ENCODE results near the gene TLN1.

The TLN1 gene

GRCh38 chr9:35740243-35740642 is 8.2 kb upstream of the TLN1 start:
- Histone ChIP-seq H3K27me3 (ENCODE audit: control insufficient read depth, insufficient read depth, low read length) (no peaks in the 10 kb centered on the region), H3K4me1 (ENCODE audit: control insufficient read depth, insufficient read depth, low read length) (no peaks in the 10 kb centered on the region), H3K9ac (ENCODE audit: low read length) (no peak overlapping the region), H3K4me3 (ENCODE audit: low read depth, low read length) (no peak overlapping the region), H3K9me3 (ENCODE audit: control insufficient read depth, insufficient read depth, low read depth, low read length) (no peaks in the 10 kb centered on the region), H3K36me3 (ENCODE audit: control insufficient read depth, insufficient read depth, low read length) (peaks cover 95% of the 10 kb centered on the region), H3K27ac (ENCODE audit: low read depth, low read length) (no peak overlapping the region)

GRCh38 chr9:35738924-35739323 is 6.9 kb upstream of the TLN1 start:
- Histone ChIP-seq H3K9ac (ENCODE audit: low read length) (no peak overlapping the region), H3K4me3 (ENCODE audit: low read depth, low read length) (no peak overlapping the region), H3K36me3 (ENCODE audit: control insufficient read depth, insufficient read depth, low read length) (peaks cover 95% of the 10 kb centered on the region), H3K4me1 (ENCODE audit: control insufficient read depth, insufficient read depth, low read length) (no peaks in the 10 kb centered on the region), H3K9me3 (ENCODE audit: control insufficient read depth, insufficient read depth, low read depth, low read length) (no peaks in the 10 kb centered on the region), H3K27ac (ENCODE audit: low read depth, low read length) (no peak overlapping the region), H3K27me3 (ENCODE audit: control insufficient read depth, insufficient read depth, low read length) (no peaks in the 10 kb centered on the region)

DNA sequence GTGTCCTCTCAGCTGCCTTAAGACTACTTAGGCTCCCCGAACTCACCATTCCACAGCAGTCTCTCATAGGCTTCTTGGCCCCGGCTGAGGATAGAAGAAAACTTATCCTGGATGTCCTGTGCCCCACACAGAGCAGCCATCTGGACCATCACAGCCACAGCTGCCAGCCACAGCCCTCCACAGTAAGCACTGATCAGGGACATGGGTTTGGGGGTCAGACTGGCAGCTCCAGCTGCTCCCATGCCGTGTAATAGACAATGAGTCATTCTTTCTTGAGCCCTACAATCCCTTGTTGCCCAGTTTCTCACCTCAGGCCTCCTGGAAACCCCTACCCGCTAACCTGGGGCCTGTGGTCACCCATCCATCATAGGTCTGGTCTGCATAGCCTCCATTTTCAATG is 6.2 kb upstream of the TLN1 start:
- H3K9me3 ChIP-seq (ENCODE audit: control insufficient read depth, insufficient read depth, low read depth, low read length), result no peaks in the 10 kb centered on the region
- H3K36me3 ChIP-seq (ENCODE audit: control insufficient read depth, insufficient read depth, low read length), result peaks cover 88% of the 10 kb centered on the region
- no peaks in the 10 kb centered on the region for H3K27me3 ChIP-seq (ENCODE audit: control insufficient read depth, insufficient read depth, low read length)
- 0 out of 2 replicates have a peak, but pooled peaks cover 5% of the 10 kb centered on the region for H3K4me1 ChIP-seq (ENCODE audit: control insufficient read depth, insufficient read depth, low read length)
- no peak overlapping the region for H3K27ac ChIP-seq (ENCODE audit: low read depth, low read length)
- H3K9ac ChIP-seq (ENCODE audit: low read length), result no peak overlapping the region
- no peak overlapping the region for H3K4me3 ChIP-seq (ENCODE audit: low read depth, low read length)

- H3K4me3 ChIP-seq (ENCODE audit: low read depth, low read length), result no peak overlapping the region
- peaks cover 77% of the 10 kb centered on the region for H3K36me3 ChIP-seq (ENCODE audit: control insufficient read depth, insufficient read depth, low read length)
- no peaks in the 10 kb centered on the region for H3K27me3 ChIP-seq (ENCODE audit: control insufficient read depth, insufficient read depth, low read length)
- H3K9ac ChIP-seq (ENCODE audit: low read length), result no peak overlapping the region
- H3K9me3 ChIP-seq (ENCODE audit: control insufficient read depth, insufficient read depth, low read depth, low read length), result no peaks in the 10 kb centered on the region
- H3K27ac ChIP-seq (ENCODE audit: low read depth, low read length), result no peak overlapping the region
- H3K4me1 ChIP-seq (ENCODE audit: control insufficient read depth, insufficient read depth, low read length), result 0 out of 2 replicates have a peak, but pooled peaks cover 5% of the 10 kb centered on the region
These were observed 5.1 kb upstream of the TLN1 start for GRCh38 chr9:35737143-35737542.

DNA sequence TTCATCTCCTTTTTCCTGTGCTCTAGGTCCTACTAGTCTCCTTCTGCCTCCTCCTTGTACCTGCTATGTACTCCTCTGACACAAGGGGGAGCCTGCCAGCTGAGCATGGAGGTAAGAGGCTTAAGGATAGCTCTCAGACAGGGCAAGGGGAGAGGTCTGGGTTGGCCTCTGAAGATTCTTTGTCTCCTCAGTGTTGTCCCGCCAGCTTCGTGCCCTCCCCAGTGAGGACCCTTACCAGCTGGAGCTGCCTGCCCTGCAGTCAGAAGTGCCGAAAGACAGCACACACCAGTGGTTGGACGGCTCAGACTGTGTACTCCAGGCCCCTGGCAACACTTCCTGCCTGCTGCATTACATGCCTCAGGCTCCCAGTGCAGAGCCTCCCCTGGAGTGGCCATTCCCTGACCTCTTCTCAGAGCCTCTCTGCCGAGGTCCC is 4.2 kb upstream of the TLN1 start:
- no peak overlapping the region for H3K9ac ChIP-seq (ENCODE audit: low read length)
- H3K36me3 ChIP-seq (ENCODE audit: control insufficient read depth, insufficient read depth, low read length), result peaks cover 69% of the 10 kb centered on the region
- no peak overlapping the region for H3K27ac ChIP-seq (ENCODE audit: low read depth, low read length)

GRCh38 chr9:35734096-35734495 is 2.1 kb upstream of the TLN1 start:
- H3K27ac ChIP-seq (ENCODE audit: low read depth, low read length), result no peak overlapping the region
- no peaks in the 10 kb centered on the region for H3K9me3 ChIP-seq (ENCODE audit: control insufficient read depth, insufficient read depth, low read depth, low read length)
- peaks cover 25% of the 10 kb centered on the region for H3K4me1 ChIP-seq (ENCODE audit: control insufficient read depth, insufficient read depth, low read length)
- H3K9ac ChIP-seq (ENCODE audit: low read length), result no peak overlapping the region
- H3K27me3 ChIP-seq (ENCODE audit: control insufficient read depth, insufficient read depth, low read length), result no peaks in the 10 kb centered on the region
- peaks cover 48% of the 10 kb centered on the region for H3K36me3 ChIP-seq (ENCODE audit: control insufficient read depth, insufficient read depth, low read length)
- no peak overlapping the region for H3K4me3 ChIP-seq (ENCODE audit: low read depth, low read length)

More for the DNA sequence above, 4.2 kb upstream of the TLN1 start:
- Histone ChIP-seq H3K27me3 (ENCODE audit: control insufficient read depth, insufficient read depth, low read length) (no peaks in the 10 kb centered on the region), H3K9me3 (ENCODE audit: control insufficient read depth, insufficient read depth, low read depth, low read length) (no peaks in the 10 kb centered on the region), H3K4me3 (ENCODE audit: low read depth, low read length) (no peak overlapping the region), H3K4me1 (ENCODE audit: control insufficient read depth, insufficient read depth, low read length) (0 out of 2 replicates have a peak, but pooled peaks cover 5% of the 10 kb centered on the region)

DNA sequence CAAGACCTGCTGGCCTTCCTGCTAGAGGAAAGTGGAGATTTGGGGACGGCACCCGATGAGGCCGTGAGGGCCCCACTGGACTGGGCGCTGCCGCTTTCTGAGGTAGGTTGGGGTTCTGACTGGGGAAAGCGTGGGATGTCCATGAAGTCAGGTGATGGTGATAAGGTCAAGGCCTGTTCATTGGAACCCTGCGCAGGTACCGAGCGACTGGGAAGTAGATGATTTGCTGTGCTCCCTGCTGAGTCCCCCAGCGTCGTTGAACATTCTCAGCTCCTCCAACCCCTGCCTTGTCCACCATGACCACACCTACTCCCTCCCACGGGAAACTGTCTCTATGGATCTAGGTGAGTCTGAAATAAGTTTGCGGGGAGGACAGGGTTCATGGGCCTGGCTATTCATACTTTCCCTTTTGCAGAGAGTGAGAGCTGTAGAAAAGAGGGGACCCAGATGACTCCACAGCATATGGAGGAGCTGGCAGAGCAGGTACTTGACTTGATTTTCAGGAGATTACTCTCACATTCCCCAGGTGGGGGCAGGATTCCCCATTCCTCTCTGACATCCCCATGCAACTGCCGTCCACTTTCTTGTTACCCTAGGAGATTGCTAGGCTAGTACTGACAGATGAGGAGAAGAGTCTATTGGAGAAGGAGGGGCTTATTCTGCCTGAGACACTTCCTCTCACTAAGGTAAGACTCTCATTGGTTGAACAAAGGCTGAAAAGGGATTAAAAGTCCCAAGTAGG is 976 bp upstream of the TLN1 start:
- Histone ChIP-seq H3K27ac (ENCODE audit: low read depth, low read length) (peak overlapping the region; percentile 67; the same call in 1 of the 2 replicates), H3K27me3 (ENCODE audit: control insufficient read depth, insufficient read depth, low read length) (no peaks in the 10 kb centered on the region), H3K4me1 (ENCODE audit: control insufficient read depth, insufficient read depth, low read length) (peaks cover 36% of the 10 kb centered on the region), H3K36me3 (ENCODE audit: control insufficient read depth, insufficient read depth, low read length) (peaks cover 37% of the 10 kb centered on the region), H3K4me3 (ENCODE audit: low read depth, low read length) (peak overlapping the region; percentile 91), H3K9me3 (ENCODE audit: control insufficient read depth, insufficient read depth, low read depth, low read length) (no peaks in the 10 kb centered on the region), H3K9ac (ENCODE audit: low read length) (peak overlapping the region; percentile 84)

DNA sequence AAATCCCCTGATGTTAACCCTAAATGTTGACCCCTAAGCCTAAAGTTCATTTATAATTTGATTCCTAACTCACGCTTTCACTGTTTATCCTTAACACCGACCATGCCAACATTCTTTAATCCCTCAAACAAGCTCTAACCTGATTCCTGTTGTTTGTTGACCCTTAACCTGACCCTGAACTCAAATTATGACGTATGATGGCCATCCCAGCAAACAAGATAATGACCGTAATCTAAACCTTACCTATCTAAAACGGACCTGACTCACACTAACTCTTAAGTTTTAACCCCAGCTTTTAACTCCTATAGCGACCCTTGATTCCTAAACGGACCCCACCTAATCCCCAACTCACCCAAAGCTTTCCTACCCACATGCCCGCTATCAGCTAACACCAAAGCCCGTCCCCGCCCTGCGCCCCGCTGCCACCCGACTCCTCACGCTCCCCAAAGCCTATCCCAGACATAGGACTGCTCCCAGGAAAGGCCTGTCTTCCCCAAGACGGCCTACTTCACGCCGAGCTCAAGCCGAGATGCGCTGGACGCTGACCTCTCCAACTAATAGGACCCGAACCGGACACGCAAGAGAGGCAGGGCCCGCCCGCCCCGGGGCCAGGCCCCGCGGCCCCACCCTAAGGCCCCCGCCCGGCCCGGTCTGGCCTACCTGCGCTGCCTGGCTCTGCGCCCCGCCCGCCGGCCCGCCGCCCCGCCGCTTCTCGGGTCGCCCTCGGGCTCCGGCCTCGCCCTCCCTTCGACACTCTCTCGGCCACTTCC is 395 bp downstream of the TLN1 start:
- peaks cover 50% of the 10 kb centered on the region for H3K4me1 ChIP-seq (ENCODE audit: control insufficient read depth, insufficient read depth, low read length)
- H3K36me3 ChIP-seq (ENCODE audit: control insufficient read depth, insufficient read depth, low read length), result peaks cover 23% of the 10 kb centered on the region

DNA sequence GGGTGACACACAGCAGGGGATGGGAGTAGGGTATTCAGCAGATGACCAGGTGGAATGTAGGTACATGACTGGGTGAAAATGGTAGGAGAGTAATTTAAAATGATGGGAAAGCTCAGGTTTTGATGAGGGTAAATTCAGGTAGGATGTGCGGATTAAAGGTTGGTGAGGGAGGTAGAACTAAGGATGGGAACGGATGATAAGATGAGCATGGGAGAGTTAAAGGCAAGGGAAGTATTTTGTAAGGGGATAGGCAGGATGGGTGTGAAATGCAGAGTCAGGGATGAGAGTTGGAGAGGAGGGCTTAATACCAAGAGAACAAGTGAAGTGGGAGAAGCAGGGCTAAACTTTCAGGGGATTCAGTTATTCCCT is 1.5 kb downstream of the TLN1 start:
- Histone ChIP-seq H3K4me3 (ENCODE audit: low read depth, low read length) (peak overlapping the region; percentile 91; the same call in 1 of the 2 replicates), H3K27me3 (ENCODE audit: control insufficient read depth, insufficient read depth, low read length) (no peaks in the 10 kb centered on the region), H3K27ac (ENCODE audit: low read depth, low read length) (no peak overlapping the region), H3K36me3 (ENCODE audit: control insufficient read depth, insufficient read depth, low read length) (peaks cover 15% of the 10 kb centered on the region), H3K9me3 (ENCODE audit: control insufficient read depth, insufficient read depth, low read depth, low read length) (no peaks in the 10 kb centered on the region), H3K4me1 (ENCODE audit: control insufficient read depth, insufficient read depth, low read length) (peaks cover 55% of the 10 kb centered on the region), H3K9ac (ENCODE audit: low read length) (no peak overlapping the region)

More for the DNA sequence above, 395 bp downstream of the TLN1 start:
- Histone ChIP-seq H3K4me3 (ENCODE audit: low read depth, low read length) (peak overlapping the region; percentile 91), H3K9ac (ENCODE audit: low read length) (peak overlapping the region; percentile 88), H3K27me3 (ENCODE audit: control insufficient read depth, insufficient read depth, low read length) (no peaks in the 10 kb centered on the region), H3K27ac (ENCODE audit: low read depth, low read length) (peak overlapping the region; percentile 67; the same call in 1 of the 2 replicates), H3K9me3 (ENCODE audit: control insufficient read depth, insufficient read depth, low read depth, low read length) (no peaks in the 10 kb centered on the region)

GRCh38 chr9:35729700-35730485 is 2.1 kb downstream of the TLN1 start:
- Histone ChIP-seq H3K36me3 (ENCODE audit: control insufficient read depth, insufficient read depth, low read length) (peaks cover 15% of the 10 kb centered on the region), H3K4me1 (ENCODE audit: control insufficient read depth, insufficient read depth, low read length) (peaks cover 55% of the 10 kb centered on the region), H3K9me3 (ENCODE audit: control insufficient read depth, insufficient read depth, low read depth, low read length) (no peaks in the 10 kb centered on the region), H3K27ac (ENCODE audit: low read depth, low read length) (no peak overlapping the region), H3K9ac (ENCODE audit: low read length) (peak overlapping the region; percentile 53), H3K4me3 (ENCODE audit: low read depth, low read length) (peak overlapping the region; percentile 91), H3K27me3 (ENCODE audit: control insufficient read depth, insufficient read depth, low read length) (no peaks in the 10 kb centered on the region)

All from HUES6 (cell line).